Renal cortical epithelial cell (primary cell): ENCODE measurements around the gene ACTRT2. TPM values are rescaled to one million over a fixed set of nuclear protein-coding genes. Genes with fewer than 3 reads are reported as not detected.

ENCODE experiments used
- DNase-seq: peaks from one replicate; pipeline ENCODE4 v3.0.0-alpha.2; 2011; ENCODE audit warnings: low read depth
- total RNA-seq: library from RNA; depleted of rRNA; stranded (reverse); fragments of >200 nt; gene quantifications from 2 replicates; pipeline ENCODE4 v1.2.3, GENCODE V29; 2014

The ACTRT2 gene
- not detected in 2 replicates for total RNA-seq

DNA sequence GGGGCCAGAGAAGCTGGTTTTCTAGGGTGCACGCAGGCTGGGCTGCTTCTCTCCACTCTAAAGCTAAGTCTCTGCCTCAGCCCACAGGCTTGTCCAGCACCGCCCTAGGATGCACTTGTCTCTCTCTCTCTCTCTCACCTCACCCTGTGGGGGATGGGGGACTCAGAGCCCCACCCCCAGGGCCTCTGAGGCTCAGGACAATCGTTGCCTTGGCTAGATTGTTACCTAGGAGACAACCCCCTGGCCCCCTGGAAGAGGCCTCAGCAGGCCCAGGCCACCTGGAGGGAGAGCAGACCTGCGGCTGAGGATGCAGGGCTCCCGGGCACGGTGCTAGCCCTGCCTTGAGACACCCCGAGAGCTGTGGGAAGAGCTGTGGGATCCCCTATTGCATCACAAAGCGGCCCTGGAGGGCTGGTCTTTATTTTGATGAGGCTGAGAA, at the start of gene ACTRT2:
Gene ACTRT2 (plus strand): TSS at position 235 of the 439 bp plus-strand sequence. CDS start 220 bp downstream, outside the sequence.
- no peak for DNase-seq

DNA sequence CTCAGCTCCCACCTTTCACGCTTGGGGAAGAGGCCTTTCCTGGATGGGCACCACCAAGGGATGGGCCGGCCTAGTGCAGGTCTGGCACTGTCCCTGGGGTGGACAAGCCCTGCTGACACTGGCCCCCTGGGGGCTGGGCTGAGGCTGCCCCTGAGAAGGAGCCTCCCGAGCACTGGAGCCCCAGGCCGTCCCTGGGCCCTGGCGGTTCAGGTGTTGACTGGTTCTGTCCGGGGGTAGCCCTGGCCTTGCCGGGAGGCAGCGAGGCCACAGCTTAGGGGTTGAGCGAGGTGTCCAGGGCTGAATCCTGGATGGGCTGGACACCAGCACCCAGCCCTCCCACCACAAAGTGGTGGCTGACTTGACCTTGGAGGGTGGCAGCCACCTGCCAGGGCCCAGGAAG, 49.7 kb upstream of the ACTRT2 start:
- DNase-seq = no peak

DNA sequence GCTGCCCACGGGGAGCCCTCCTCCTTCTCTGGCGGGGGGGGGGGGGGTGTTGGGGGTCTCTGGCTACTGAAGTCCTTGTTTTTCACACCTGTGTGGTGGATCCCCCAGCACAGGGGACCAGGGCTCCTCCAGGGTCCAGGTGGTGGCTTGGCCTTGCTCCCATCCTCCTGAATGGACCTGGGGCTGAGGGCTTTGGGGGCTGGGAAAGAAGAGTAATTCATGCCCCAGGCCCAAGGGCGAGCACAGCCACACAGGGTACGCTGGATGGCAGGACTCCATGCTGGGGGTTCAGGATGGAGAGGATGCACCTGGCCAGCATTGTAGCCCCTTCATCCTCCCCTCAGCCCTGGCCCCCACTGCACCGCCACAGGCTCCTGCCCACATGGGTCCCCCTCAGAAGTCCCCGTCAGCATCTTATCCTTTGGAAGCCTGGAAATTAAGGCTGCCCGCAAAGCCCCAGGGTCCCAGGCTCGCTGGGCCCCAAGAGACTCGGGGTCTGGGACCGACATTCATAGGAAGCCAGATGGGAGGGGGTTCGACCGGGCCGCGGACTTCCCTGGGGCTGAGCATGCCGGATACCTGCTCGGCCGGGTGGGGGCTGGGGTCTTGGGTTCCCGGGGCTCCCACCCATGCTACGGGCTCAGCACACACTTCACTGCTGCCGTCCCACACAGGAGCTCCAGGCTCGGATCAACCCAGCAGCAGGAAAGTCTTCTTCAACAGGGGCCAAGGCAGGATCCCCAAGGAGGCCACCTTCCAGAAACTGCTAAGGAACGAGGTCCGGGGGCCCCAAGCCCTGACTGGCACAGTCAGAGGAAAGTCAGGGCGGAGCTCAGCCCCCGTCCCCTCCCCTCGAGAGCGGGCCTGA, 49.0 kb upstream of the ACTRT2 start:
- no peak for DNase-seq

DNA sequence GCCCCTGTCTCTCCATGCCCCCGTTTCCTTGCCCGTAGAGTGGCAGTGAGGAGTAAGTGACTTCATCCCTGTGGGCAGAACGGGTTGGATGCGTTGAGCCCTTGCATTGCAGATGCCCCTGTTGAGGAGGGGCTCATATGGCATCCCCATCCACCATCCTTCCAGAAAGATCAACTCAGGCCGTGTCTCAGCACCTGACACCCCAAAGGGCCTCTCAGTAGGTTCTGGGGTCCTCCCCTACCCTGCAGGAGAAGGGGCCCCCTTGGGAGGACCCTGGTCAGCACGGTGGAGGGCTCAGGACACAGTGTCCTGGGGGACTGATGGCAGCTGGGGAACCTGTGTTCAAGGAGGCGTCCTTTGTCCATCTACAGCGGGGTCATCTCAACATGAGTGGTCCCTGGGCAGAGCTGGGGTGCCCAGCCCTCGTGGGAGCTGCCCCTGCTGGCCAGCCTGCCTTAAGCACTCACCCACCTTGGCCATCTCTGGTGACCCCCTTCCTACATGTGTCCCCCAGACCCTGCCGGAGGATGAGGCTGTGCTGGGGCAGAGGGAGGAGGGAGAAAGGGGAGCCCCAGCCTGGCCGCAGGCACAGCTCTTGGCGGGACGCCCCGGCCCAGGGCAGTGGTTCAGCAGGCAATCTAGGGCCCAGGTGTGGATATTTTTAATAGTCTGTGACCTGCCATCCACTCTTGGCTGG, 48.2 kb upstream of the ACTRT2 start:
- no peak for DNase-seq

DNA sequence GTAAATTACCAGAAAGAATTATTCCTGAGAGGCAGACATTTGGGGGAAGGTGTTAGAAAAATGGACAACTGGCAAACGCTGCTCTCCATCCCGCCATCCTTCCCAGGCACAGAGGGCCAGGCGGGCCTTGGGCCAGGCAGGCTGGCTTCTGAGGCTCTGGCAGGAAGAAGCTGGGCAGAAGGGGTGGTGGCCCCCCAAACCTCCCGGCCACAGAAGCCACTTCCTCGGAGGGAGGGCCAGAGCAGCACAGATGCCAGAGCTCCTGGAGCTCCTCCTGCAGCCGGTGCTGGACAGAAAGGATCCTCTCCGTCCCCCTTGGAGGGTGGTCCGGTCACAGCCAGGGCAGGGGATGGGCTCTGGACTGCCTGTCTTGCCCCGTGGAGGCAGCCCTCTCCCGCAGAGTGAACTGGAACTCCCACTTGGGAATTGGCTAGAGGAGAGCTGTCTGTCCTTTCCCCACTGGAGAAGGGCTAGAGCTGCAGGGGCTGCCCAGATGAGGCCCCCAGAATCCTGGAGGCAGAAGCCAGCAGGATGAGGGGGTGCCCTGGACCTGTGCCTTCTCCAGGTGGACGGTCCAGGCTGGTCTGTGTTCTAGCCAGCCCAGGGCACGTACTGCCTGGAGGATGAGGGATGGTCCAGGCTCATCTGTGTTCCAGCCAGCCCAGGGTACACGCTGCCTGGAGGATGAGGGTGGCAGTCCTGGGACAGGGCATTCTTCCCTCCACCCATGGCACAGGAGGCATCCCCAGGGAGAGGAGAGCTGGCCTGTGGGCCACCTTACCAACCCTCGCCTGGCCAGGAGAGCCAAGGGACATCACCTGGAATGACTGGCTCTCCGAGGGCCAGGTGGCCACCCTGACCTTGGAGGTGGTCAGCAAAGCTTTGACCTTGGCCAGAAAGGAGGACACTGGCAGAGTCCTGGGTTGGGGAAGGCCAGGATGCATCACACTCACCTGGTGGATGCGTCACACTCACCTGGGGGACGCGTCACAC, 47.4 kb upstream of the ACTRT2 start:
- DNase-seq = no peak

DNA sequence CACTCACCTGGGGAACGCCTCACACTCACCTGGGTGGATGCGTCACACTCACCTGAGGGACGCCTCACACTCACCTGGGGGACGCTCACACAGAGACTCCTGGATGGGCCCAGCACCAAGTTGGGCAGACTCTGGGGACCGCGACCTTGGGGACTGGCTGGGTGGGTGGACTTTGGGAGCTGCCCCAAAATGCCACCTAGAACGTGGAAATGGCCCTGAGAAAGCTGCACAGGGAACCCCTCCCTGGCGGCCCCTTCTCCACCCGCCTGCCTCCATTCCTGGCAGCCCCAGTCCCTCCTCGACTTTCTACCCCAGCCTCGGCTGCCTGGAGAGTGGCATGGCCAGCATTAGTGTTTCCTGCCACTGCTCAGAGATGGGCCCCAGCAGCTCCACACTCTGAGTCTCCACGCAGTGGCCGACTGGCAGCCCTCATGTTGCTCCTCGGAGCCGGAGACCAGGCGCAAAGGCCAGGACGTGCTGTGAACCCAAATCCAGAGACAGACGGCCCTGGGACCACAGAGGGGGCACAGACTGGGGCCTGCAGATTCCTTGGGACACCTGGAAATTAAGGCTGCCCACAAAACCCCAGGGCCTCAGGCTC, 46.5 kb upstream of the ACTRT2 start:
- no peak for DNase-seq

DNA sequence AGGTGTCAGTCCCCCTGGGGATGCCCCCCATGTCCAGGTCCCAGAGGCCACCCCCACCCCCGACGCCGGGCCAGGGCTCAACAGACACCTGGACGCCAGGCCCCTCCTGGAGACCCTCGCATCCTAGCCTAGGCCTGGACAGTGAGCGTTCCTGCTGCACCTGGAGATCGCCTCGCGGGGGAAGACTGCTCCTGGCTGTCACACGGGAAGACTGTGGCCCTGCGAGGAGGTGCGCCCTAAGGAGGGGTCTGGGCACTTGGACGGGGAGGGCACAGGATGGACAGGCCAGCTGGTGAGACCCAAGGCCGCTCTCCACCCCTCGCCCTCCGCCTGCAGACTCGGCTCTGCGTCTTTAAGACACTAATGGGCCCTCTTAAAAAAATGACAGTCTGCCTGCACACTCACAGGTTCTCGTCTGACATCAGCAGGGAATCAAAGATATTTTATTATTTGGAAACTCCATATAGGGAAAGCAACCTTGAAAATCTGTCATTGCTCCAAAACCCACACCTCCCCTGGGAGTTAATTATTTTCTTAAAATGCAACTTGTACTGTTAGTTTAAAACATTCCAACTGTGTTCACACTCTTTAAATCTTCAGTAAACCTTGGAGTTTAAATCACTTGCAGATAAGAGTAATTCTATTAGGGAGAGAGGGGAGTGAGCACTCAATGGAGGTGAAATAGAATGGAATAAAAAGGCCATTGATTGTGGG, 45.6 kb upstream of the ACTRT2 start:
- DNase-seq = no peak

DNA sequence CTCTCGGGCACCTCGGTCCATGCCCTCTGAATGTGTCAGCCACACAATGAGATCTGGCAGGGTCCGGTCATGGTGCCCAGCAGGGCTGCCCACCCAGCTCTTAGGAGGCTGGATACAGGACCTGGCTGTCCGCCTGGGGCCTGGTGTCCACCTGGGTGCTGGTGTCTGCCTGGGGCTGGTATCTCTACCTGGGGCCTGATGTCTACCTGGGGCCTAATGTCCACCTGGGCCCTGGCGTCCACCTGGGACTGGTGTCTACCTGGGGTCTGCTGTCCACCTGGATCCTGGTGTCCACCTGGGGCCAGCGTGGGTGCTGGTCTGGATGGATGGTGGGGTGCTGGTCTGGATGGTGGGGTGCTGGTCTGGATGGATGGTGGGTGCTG, 45.1 kb upstream of the ACTRT2 start:
- DNase-seq = no peak

DNA sequence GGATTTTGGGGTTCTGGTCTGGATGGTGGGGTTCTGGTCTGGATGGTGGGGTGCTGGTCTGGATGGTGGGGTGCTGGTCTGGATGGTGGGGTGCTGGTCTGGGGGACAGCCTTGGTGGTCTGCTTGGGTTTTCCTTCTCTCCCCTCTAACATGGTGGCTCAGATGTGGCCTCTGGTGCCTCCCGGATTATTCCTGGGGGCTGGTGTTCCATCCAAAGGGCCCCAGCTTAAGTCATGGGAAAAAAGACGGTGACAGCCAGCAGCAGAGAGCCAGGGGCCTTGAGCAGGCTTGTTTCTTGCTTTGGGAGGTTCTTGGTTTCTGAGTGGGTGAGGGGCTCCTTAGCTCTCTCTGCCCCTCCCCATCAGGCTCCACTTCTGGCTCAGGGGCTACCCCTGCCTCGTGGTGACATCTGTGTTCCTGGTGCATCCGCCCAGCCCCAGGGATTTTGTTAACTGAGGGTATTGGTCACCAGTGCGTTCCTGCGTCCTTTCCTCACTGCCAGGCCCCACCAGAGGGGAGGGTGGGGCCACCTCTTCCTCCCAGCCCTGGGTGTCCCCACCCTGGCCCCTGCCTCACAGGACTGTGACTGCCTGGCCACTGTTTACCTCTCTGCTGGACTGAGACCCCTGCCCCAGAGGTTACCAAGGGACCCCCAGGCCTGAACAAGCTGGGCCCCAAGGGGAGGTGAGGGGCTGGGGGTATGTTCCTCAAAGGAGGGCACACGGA, 43.2 kb upstream of the ACTRT2 start:
- DNase-seq = no peak

DNA sequence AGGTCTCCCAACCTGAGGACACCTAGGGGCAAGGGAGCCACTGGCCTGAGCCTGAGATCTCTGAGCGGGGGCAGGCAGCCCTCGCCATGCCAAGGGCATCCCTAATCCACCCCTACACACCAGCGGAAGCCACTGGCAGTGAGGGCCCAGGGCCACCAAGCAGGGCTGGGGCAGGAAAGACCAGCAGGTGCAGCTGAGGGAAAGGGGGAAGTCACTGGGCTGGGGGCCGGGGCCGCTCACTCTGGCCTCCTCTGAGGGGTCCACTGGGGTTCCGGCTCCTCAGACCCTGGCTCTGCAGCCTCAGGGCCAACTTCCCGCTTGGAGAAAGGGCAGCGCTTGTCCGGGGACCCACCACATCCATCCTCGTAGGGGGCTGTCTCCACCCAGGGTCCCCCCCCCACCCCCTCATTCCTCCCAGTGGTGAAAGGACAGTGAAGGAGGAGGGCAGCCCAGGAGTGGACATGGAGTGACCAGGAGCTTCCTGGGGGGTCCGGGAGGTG, 42.5 kb upstream of the ACTRT2 start:
- DNase-seq = no peak

DNA sequence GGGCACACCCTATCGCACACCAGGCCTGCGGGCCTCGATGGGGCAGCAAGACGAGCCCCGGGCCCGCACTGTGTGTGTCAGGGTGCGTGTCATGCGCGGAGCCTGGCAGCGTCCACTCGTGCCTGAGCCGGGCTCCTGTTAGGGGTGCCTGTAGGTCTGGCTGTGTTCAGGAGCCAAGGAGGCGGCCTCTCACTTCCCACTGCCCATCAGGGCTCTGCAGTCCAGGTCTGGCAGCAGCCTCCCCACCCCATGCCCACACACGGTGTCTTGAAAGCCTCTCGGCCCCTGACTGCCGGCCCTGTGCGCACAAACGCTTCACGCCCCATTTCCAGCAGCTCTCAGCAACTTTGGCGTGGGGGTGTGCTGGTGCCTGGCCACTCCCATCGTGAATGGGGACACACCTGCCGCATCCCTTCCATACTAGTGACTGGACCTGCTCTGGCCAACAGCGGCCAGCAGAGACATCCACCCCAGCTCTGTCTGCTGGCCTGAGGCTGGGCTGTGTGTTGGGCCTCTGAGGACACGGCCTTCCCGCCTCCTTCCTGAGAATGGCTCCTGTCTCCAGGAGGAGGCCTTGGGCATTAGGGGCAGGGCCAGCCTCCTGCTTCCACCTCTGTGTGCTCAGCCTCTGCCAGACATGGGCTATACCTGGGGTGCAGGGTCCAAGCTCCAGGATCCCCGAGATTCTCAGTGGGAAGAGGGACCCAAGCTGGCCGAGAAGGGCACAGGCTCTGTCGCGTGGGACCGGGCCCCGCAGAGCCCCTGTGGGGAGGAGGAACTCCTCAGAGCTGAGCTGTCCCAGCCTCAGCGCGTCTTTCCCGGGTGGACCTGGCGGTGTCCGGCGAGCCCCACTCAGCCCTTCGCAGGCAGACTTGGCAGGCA, 41.8 kb upstream of the ACTRT2 start:
- no peak for DNase-seq

DNA sequence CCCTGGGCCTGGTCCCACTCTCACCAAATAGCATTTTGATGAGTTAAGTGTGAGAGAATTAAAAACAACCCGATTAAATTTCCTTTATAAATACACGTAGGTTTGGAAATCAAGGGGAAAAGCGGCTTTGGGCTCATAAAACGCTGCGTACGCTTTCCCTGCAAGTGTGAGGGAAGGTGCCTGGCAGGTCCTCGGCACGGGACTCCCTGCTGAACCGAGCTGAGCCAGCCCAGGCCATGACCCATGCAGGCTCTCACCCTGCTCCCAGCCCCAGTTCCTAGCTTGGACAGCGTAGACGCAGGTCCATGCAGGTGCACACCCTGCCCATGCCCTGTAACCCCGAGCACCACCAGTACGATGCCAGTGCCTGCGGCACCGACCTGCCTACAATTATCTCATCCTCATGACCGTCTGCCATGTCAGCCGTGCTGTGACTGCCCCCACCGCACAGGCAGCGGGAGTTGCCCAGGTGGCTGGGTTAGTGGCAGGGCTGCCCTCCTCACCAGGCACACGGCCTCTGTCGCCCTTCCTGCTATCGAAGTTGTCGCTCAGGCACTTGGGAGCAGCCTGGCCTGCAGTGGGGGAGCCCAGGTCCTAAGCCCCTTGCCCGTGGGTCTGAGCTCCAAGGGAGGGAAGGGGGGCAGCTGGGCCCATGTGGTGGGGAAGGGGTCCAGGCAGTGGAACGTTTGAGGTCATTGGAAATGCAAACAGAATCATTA, 41.0 kb upstream of the ACTRT2 start:
- no peak for DNase-seq

DNA sequence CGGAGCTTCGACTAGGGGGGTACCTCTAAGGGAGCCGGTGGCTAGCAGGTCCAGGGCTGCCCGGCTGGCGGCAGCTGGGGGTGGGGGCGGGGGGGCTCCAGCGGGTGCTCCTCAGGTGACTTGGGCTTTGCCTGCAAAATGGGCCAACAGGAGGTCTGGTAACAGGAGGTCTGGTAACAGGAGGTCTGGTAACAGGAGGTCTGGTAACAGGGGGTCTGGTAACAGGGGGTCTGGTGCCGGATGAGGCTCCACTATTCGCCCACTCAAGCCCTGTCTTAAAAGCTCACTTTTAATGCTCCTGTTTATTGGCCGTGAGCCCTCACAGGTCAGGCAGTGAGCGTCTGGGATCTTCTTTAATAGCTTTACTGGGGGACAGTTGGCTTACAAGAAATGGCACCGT, 40.4 kb upstream of the ACTRT2 start:
- no peak for DNase-seq

DNA sequence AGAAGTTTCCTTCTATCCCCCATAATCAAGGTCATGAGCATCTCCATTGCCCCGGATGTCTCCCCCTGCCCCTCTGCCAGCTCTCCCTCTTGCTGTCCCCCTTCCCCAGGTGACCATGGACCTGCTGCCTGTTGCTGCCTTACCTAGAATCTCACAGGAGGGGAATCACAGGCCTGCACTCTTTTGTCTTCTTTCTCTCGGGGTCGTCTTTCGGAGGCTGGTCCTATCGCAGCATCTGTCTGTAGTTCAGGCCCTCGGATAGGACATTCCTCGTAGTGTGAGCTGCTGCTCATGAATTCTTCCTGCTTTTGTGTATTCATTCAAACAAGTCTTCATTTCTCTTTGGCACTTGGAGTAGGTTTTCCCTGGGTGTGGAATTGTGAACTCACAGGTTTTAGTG, 39.9 kb upstream of the ACTRT2 start:
- DNase-seq = no peak

DNA sequence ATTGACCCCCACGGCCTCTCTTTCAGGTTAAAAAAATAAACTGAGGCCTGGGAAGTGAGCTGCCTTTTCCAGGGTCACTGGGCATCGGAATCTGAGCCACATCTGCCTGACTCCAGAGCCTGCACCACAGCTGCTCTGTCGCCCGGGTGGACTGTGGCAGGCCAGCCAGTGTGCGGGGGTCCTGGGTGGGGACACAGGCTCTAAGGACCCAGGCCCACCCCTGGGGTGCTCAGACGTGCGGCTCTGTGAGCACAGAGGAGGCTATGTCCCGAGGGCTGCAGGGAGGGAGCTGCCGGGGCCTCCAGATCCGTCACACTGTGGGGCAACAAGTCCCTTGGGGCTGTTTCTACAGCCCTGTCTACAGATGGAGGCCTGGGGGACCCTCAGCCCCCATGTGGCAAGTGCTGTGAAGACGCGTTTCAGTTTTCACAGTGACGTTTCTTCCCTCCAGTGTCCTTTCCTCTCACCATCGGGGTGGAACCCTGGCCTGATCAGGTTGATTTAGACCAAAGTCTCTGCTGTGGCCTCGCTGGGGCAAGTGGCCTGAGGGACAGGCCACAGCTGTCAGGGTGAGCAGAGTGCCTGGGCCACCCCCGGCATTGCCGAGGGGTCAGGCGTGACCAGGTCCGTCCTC, 39.2 kb upstream of the ACTRT2 start:
- no peak for DNase-seq

DNA sequence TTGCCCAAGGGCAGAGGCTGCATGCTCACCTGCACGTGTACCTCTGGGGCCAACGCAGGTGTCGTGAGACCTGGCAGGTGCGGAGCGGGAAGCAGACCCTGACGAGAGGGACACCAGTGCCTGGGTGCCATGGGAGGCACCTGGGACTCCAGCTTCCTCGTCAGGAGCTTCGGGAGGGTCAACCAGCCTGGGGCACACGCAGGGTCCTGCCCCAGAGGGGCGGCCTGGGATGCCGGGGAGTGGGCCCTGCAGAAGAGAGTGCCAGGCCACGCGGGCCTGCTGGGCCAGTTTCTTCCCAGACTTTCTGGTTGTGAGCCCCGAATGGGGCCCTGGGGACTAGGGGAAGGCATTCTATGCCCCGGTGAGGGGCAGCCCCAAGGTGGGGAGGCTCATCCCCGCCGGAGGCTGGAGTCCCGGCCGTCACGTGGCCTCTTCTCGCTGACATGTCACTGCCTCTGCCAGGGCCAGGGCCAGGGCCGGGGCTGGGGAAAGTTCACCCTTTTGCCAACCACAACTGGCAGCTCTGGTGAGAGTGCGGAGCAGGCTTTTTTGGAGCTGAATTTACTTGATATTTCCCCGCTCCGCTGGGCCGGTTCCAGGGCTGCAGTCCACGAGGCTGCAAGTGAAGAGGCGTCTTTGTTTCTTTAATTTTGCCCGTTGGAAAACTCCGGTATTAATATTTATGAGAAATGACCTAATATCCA, 38.5 kb upstream of the ACTRT2 start:
- DNase-seq = no peak

DNA sequence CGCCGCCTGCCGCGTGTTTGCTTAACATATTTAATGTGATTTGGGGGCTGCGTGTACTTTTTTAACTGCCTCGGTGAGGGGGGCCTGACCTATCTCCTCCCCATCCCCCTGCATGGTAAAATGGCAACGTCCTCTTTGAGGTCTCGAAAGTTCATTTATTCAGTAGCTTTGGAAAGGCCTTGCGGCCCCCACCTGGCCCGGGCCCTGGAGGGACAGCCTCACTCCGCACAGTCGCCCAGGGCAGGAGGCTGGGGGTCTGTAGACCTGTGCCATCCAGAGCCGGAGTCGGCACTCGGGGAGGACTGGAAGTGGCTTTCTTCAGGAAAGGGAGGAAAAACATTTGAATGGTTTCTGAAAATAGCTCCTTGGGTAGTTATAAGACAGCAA, 38.0 kb upstream of the ACTRT2 start:
- DNase-seq = no peak
